ENCODE measurements around the gene KRT6C. TPM values are rescaled to one million over a fixed set of nuclear protein-coding genes. Genes with fewer than 3 reads are reported as not detected.
"Not testable (repeated sequence)": the region's sequence is repeated elsewhere in the genome, so short reads cannot be mapped to it uniquely, and the experiment has no call there.

KRT6C gene
- polyA plus RNA-seq, 1 donor, result not detected

- no peak for DNase-seq
Observed at GRCh38 chr12:52499806-52500560, 26.4 kb upstream of the KRT6C start.

GRCh38 chr12:52498946-52499345 is 25.3 kb upstream of the KRT6C start:
- DNase-seq, result no peak

GRCh38 chr12:52497975-52498374 is 24.4 kb upstream of the KRT6C start:
- DNase-seq, result no peak

- DNase-seq, result no peak
Observed at GRCh38 chr12:52496590-52497071, 23.0 kb upstream of the KRT6C start.

GRCh38 chr12:52496054-52496453 is 22.4 kb upstream of the KRT6C start:
- no peak for DNase-seq

GRCh38 chr12:52495389-52495788 is 21.8 kb upstream of the KRT6C start:
- DNase-seq, result no peak

- no peak for DNase-seq
Observed at GRCh38 chr12:52494518-52494917, 20.9 kb upstream of the KRT6C start.

- DNase-seq, result no peak
Observed at GRCh38 chr12:52494100-52494499, 20.5 kb upstream of the KRT6C start.

- DNase-seq, result no peak
Observed at GRCh38 chr12:52493172-52493571, 19.6 kb upstream of the KRT6C start, which contains the start of gene KRT6A. TSS of gene KRT6A (minus strand) at chr12:52493257. CDS start at chr12:52493188, 69 bp downstream.

GRCh38 chr12:52492405-52492804 is 18.8 kb upstream of the KRT6C start:
- not testable (repeated sequence) for DNase-seq

- not testable (repeated sequence) for DNase-seq
Observed at GRCh38 chr12:52491495-52491894, 17.9 kb upstream of the KRT6C start.

GRCh38 chr12:52488736-52489135 is 15.1 kb upstream of the KRT6C start:
- no peak for DNase-seq

GRCh38 chr12:52487744-52488443 is 14.3 kb upstream of the KRT6C start:
- not testable (repeated sequence) for DNase-seq

GRCh38 chr12:52487211-52487610 is 13.6 kb upstream of the KRT6C start:
- DNase-seq, result no peak

- DNase-seq, result no peak
Observed at GRCh38 chr12:52486166-52487105, 12.8 kb upstream of the KRT6C start.

GRCh38 chr12:52480073-52480472 is 6.5 kb upstream of the KRT6C start:
- no peak for DNase-seq

GRCh38 chr12:52477651-52478050 is 4.0 kb upstream of the KRT6C start:
- no peak for DNase-seq

- no peak for DNase-seq
Observed at GRCh38 chr12:52474212-52474611, 607 bp upstream of the KRT6C start.

GRCh38 chr12:52469853-52470252 is 3.8 kb downstream of the KRT6C start:
- no peak for DNase-seq

GRCh38 chr12:52464897-52465296 is 8.7 kb downstream of the KRT6C start:
- no peak for DNase-seq

GRCh38 chr12:52461693-52462092 is 11.9 kb downstream of the KRT6C start:
- no peak for DNase-seq

- no peak for DNase-seq
Observed at GRCh38 chr12:52458861-52459260, 14.7 kb downstream of the KRT6C start.

GRCh38 chr12:52455821-52456220 is 17.8 kb downstream of the KRT6C start:
- no peak for DNase-seq
